ENCODE results near the gene BTBD17.

Gene BTBD17

GRCh38 chr17:74318391-74318790, 43.3 kb downstream of the BTBD17 start:
- no peaks in the 10 kb centered on the region for H3K36me3 Mint-ChIP-seq
- ATAC-seq (no peak), DNase-seq (ENCODE audit: low spot score in 2 of 2) (no peak)
- H3K9me3 Mint-ChIP-seq = no peaks in the 10 kb centered on the region
- H3K4me1 Mint-ChIP-seq = no peaks in the 10 kb centered on the region
- no peak overlapping the region for H3K27ac Mint-ChIP-seq
- no peak overlapping the region for H3K4me3 Mint-ChIP-seq

DNA sequence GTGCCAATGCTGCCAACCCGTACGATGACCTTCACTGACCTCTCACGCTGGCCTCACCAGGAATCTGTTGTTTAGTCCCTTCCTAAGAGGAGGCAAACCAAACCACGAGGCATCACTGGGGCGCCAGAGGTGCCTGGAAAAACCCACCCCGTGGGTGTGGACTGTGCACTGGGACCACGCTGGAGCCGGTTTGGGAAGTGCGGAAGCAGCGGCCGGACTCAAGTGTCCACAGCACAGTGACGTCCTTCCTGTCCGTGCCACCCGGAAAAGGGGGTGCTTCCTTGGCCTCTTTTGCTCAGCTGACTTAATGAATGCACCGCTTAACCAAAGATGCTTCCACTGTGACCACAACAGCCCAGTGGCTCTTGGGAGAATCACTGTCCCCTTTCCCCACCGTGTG, 44.6 kb downstream of the BTBD17 start:
- no peaks in the 10 kb centered on the region for H3K4me1 Mint-ChIP-seq
- no peak overlapping the region for H3K27ac Mint-ChIP-seq
- no peak overlapping the region for H3K4me3 Mint-ChIP-seq
- no peaks in the 10 kb centered on the region for H3K9me3 Mint-ChIP-seq
- DNase-seq (ENCODE audit: low spot score in 2 of 2) = no peak
- H3K36me3 Mint-ChIP-seq = no peaks in the 10 kb centered on the region
- ATAC-seq = no peak

DNA sequence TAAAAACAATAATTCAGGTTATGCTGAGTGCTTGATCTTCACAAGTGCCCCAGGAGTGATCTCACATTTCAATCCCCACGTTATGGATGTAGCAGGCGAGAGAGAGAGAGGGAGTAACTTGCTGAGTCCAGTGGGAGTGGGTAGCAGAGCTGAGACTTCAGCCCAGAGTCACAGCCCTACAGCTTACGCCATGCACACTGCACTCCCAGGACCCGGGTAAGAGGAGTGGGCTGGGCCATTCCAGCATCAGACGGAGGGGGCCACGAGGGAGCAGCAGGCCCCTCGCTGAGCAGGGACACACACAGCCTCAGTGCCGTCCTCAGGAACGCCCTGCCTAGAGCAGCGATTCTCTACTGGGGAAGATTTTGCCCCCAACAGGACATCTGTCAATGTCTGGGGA, 45.4 kb downstream of the BTBD17 start:
- DNase-seq (ENCODE audit: low spot score in 2 of 2) = no peak
- Mint-ChIP-seq H3K36me3 (no peaks in the 10 kb centered on the region), H3K4me3 (no peak overlapping the region), H3K27ac (no peak overlapping the region), H3K9me3 (no peaks in the 10 kb centered on the region), H3K4me1 (no peaks in the 10 kb centered on the region)
- ATAC-seq = no peak

DNA sequence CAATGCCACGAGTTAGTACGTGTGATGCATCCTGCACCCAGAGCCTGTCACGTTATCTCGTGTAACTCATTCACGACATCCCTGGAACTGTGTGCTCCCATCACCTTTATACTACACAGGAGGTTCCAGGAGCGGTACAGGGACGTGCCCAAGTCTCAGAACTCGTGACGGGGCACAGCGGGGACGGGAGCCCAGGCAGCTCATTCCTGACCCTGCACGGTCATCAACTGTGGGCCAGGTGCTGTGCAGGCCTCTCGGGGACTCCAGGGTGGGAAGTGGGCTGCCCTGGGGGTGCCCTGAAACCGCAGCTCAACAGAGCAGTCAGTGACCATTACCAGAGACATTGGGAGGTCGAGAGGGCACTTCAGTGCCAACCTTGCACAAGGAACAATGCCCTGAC, 46.8 kb downstream of the BTBD17 start:
- H3K9me3 Mint-ChIP-seq = no peaks in the 10 kb centered on the region
- ATAC-seq = no peak
- no peaks in the 10 kb centered on the region for H3K36me3 Mint-ChIP-seq
- H3K27ac Mint-ChIP-seq = no peak overlapping the region
- DNase-seq (ENCODE audit: low spot score in 2 of 2) = no peak
- no peak overlapping the region for H3K4me3 Mint-ChIP-seq
- H3K4me1 Mint-ChIP-seq = no peaks in the 10 kb centered on the region

DNA sequence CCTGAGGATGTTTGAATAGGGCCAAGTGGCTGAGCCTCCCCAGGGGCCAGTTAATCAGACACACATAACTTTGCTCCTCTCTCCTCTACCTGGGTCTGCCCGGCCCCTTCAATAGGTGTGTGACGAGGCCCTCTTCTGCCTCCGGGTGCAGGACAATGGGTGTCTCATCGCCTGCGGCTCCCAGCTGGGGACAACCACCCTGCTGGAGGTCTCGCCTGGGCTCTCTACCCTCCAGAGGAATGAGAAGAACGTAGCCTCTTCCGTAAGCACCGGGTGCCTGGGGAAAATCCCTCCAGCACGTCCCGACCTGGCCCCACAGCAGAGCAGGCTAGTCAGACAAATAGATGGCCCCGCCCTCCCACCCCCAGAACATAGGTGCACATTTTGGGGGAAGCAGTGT, 51.8 kb downstream of the BTBD17 start:
- peaks cover 9% of the 10 kb centered on the region for H3K4me1 Mint-ChIP-seq
- H3K36me3 Mint-ChIP-seq = no peaks in the 10 kb centered on the region
- ATAC-seq = no peak
- DNase-seq (ENCODE audit: low spot score in 2 of 2) = no peak
- H3K4me3 Mint-ChIP-seq = no peak overlapping the region
- H3K27ac Mint-ChIP-seq = no peak overlapping the region
- H3K9me3 Mint-ChIP-seq = no peaks in the 10 kb centered on the region

GRCh38 chr17:74307984-74308773, 53.5 kb downstream of the BTBD17 start:
- Mint-ChIP-seq H3K36me3 (no peaks in the 10 kb centered on the region), H3K9me3 (no peaks in the 10 kb centered on the region), H3K4me3 (no peak overlapping the region), H3K27ac (no peak overlapping the region), H3K4me1 (peaks cover 9% of the 10 kb centered on the region)
- ATAC-seq = no peak
- no peak for DNase-seq (ENCODE audit: low spot score in 2 of 2)

All from stimulated activated effector memory CD8-positive, alpha-beta T cell treated with anti-CD3 and anti-CD28 coated beads, Interleukin-12 subunit alpha, Interleukin-12 subunit beta, amount 100 ng/mL, for 72 hours (primary cell).